ENCODE measurements around the gene AK5. TPM values are rescaled to one million over a fixed set of nuclear protein-coding genes. Genes with fewer than 3 reads are reported as not detected.

Gene AK5
- total and polyA plus RNA-seq, 2 experiments from 2014 or later: 8.8 to 12.2 TPM

DNA sequence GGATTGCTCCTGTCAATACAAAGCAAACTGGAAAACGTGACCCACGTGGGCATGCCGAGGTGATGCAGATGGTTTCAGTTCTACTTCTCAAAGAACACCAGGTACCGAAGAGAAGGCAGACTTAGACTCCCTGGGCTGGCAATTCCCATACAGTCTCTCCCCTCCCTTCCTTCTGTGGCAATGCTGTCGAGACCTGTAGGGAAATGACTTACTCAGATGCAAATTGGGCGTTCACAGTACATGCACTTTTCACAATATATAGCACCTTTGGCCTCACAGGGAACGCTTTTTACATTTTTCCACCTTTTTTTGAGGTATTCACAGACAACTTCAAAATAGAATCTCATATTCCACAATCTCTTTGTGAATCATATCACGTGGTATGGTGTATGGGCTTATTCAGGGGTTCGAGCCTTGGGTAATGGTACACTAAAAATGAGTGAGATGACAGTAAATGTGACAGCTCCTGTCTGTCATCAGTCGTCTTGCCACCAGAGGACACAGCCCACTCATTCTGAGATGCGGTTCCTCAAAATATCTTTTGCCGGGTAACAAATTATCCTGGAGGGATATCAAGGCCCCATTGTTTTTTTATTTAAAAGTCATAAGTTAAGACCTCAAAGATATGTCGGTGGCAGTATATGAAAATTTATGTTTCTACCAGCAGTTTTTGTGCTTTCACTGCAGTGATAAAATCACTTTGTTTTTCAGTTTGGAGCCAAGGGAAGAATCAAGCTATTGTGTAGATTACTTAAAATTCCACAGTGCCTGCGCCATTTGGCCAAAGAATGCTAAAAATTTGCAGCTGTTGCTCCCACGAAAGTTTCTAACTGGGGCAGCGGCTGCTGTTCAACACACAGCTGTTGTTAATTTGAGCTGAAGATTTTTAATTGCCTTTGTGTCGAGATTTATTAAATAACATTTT, 232.3 kb downstream of the AK5 start:
- Mint-ChIP-seq H3K27me3 (ENCODE audit: insufficient read depth, low read depth, poor library complexity) (peaks cover 7% of the 10 kb centered on the region), H3K27ac (peak overlapping the region; percentile 91), H3K9me3 (peaks cover 3% of the 10 kb centered on the region; the same call in 1 of the 3 replicates), H3K4me1 (peaks cover 20% of the 10 kb centered on the region), H3K4me3 (0 out of 3 replicates have a peak overlapping the region, but pooled peaks have one; percentile 10), H3K36me3 (ENCODE audit: low read depth) (no peaks in the 10 kb centered on the region)
- peak; percentile 56 for ATAC-seq
- H3K9me2 ChIP-seq (ENCODE audit: insufficient read depth): no peaks in the 10 kb centered on the region
- no peaks in the 10 kb centered on the region for H3F3A ChIP-seq (replicated peaks; ENCODE audit: low read depth)
- no peaks in the 10 kb centered on the region for H3K27me3 ChIP-seq (ENCODE audit: insufficient read depth)
- no peaks in the 10 kb centered on the region for H3K79me2 ChIP-seq (replicated peaks; ENCODE audit: insufficient read depth)
- H3K36me3 ChIP-seq (ENCODE audit: insufficient read depth): no peaks in the 10 kb centered on the region
- DNase-seq (ENCODE audit: low spot score): peak; percentile 87
- no peak for TF ChIP-seq JUNB (IDR thresholded peaks at IDR 0.05; ENCODE audit: unreplicated experiment)
- TF ChIP-seq, protein P1, sequence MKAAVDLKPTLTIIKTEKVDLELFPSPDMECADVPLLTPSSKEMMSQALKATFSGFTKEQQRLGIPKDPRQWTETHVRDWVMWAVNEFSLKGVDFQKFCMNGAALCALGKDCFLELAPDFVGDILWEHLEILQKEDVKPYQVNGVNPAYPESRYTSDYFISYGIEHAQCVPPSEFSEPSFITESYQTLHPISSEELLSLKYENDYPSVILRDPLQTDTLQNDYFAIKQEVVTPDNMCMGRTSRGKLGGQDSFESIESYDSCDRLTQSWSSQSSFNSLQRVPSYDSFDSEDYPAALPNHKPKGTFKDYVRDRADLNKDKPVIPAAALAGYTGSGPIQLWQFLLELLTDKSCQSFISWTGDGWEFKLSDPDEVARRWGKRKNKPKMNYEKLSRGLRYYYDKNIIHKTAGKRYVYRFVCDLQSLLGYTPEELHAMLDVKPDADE (IDR thresholded peaks at IDR 0.05): no peak
- TF ChIP-seq, protein P2, sequence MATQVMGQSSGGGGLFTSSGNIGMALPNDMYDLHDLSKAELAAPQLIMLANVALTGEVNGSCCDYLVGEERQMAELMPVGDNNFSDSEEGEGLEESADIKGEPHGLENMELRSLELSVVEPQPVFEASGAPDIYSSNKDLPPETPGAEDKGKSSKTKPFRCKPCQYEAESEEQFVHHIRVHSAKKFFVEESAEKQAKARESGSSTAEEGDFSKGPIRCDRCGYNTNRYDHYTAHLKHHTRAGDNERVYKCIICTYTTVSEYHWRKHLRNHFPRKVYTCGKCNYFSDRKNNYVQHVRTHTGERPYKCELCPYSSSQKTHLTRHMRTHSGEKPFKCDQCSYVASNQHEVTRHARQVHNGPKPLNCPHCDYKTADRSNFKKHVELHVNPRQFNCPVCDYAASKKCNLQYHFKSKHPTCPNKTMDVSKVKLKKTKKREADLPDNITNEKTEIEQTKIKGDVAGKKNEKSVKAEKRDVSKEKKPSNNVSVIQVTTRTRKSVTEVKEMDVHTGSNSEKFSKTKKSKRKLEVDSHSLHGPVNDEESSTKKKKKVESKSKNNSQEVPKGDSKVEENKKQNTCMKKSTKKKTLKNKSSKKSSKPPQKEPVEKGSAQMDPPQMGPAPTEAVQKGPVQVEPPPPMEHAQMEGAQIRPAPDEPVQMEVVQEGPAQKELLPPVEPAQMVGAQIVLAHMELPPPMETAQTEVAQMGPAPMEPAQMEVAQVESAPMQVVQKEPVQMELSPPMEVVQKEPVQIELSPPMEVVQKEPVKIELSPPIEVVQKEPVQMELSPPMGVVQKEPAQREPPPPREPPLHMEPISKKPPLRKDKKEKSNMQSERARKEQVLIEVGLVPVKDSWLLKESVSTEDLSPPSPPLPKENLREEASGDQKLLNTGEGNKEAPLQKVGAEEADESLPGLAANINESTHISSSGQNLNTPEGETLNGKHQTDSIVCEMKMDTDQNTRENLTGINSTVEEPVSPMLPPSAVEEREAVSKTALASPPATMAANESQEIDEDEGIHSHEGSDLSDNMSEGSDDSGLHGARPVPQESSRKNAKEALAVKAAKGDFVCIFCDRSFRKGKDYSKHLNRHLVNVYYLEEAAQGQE (IDR thresholded peaks at IDR 0.05; ENCODE audit: unreplicated experiment): no peak
- TF ChIP-seq, protein P3, sequence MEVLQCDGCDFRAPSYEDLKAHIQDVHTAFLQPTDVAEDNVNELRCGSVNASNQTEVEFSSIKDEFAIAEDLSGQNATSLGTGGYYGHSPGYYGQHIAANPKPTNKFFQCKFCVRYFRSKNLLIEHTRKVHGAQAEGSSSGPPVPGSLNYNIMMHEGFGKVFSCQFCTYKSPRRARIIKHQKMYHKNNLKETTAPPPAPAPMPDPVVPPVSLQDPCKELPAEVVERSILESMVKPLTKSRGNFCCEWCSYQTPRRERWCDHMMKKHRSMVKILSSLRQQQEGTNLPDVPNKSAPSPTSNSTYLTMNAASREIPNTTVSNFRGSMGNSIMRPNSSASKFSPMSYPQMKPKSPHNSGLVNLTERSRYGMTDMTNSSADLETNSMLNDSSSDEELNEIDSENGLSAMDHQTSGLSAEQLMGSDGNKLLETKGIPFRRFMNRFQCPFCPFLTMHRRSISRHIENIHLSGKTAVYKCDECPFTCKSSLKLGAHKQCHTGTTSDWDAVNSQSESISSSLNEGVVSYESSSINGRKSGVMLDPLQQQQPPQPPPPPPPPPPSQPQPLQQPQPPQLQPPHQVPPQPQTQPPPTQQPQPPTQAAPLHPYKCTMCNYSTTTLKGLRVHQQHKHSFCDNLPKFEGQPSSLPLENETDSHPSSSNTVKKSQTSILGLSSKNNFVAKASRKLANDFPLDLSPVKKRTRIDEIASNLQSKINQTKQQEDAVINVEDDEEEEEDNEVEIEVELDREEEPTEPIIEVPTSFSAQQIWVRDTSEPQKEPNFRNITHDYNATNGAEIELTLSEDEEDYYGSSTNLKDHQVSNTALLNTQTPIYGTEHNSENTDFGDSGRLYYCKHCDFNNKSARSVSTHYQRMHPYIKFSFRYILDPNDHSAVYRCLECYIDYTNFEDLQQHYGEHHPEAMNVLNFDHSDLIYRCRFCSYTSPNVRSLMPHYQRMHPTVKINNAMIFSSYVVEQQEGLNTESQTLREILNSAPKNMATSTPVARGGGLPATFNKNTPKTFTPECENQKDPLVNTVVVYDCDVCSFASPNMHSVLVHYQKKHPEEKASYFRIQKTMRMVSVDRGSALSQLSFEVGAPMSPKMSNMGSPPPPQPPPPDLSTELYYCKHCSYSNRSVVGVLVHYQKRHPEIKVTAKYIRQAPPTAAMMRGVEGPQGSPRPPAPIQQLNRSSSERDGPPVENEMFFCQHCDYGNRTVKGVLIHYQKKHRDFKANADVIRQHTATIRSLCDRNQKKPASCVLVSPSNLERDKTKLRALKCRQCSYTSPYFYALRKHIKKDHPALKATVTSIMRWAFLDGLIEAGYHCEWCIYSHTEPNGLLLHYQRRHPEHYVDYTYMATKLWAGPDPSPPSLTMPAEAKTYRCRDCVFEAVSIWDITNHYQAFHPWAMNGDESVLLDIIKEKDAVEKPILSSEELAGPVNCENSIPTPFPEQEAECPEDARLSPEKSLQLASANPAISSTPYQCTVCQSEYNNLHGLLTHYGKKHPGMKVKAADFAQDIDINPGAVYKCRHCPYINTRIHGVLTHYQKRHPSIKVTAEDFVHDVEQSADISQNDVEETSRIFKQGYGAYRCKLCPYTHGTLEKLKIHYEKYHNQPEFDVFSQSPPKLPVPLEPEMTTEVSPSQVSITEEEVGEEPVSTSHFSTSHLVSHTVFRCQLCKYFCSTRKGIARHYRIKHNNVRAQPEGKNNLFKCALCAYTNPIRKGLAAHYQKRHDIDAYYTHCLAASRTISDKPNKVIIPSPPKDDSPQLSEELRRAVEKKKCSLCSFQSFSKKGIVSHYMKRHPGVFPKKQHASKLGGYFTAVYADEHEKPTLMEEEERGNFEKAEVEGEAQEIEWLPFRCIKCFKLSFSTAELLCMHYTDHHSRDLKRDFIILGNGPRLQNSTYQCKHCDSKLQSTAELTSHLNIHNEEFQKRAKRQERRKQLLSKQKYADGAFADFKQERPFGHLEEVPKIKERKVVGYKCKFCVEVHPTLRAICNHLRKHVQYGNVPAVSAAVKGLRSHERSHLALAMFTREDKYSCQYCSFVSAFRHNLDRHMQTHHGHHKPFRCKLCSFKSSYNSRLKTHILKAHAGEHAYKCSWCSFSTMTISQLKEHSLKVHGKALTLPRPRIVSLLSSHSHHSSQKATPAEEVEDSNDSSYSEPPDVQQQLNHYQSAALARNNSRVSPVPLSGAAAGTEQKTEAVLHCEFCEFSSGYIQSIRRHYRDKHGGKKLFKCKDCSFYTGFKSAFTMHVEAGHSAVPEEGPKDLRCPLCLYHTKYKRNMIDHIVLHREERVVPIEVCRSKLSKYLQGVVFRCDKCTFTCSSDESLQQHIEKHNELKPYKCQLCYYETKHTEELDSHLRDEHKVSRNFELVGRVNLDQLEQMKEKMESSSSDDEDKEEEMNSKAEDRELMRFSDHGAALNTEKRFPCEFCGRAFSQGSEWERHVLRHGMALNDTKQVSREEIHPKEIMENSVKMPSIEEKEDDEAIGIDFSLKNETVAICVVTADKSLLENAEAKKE (CRISPR knock-in tag; IDR thresholded peaks at IDR 0.05): no peak
- no peak for TF ChIP-seq ZNF114 (CRISPR knock-in tag; IDR thresholded peaks at IDR 0.05)
- TF ChIP-seq STAT1 (IDR thresholded peaks at IDR 0.05; ENCODE audit: unreplicated experiment): no peak
- no peak for TF ChIP-seq POLR2AphosphoS5 (IDR thresholded peaks at IDR 0.05; ENCODE audit: low read depth)
- peak; percentile 48; the same call in 1 of the 2 replicates for TF ChIP-seq NANOG (IDR thresholded peaks at IDR 0.05; ENCODE audit: borderline replicate concordance)
- H3K4me2 ChIP-seq: peak overlapping the region; percentile 1
- no peak overlapping the region for H2AFZ ChIP-seq
- H3K27ac ChIP-seq (ENCODE audit: low read depth): peak overlapping the region; percentile 90
- peaks cover 21% of the 10 kb centered on the region for H3K4me1 ChIP-seq (ENCODE audit: insufficient read depth)
- H3K4me3 ChIP-seq: no peak overlapping the region
- no peaks in the 10 kb centered on the region for H4K20me1 ChIP-seq (replicated peaks; ENCODE audit: insufficient read depth)

All from GM23338 (cell line).